HCT116 (cell line): ENCODE data around the gene KASH5. TPM values are rescaled to one million over a fixed set of nuclear protein-coding genes. Genes with fewer than 3 reads are reported as not detected.

ENCODE experiments used
- ATAC-seq: fragments of 200-7000 bp; cut with Tn5 transposase; 2 replicates; pipeline ENCODE4 v1.9.1; 2020; ENCODE audit warnings: mild to moderate bottlenecking, moderate library complexity
- BruUV-seq: library from RNA; stranded (reverse); fragments of 400-500 nt; replicated peaks from 2 replicates; lab custom pipeline; 2021; lab: Mats Ljungman, UMichigan
- CTCF ChIA-PET: fragments of 300-600 bp; sonication (Branson Sonifier 250); formaldehyde crosslinking; loops from one replicate; lab custom pipeline; 2021; ENCODE audit warnings: antibody characterized with exemption; lab: Charles Lee
- POLR2A ChIA-PET: fragments of 300-600, 350-600 bp; sonication (Branson Sonifier 250); formaldehyde crosslinking; loops from one replicate; lab custom pipeline; 2021; ENCODE audit warnings: antibody characterized with exemption; lab: Charles Lee
- RAD21 ChIA-PET, 2 experiments: fragments of 300-600 bp; sonication (Branson Sonifier 250); formaldehyde crosslinking; loops; one replicate each; lab custom pipeline; 2023; ENCODE audit warnings: low total read pairs in 2 of 2; ENCODE audit not compliant: uncharacterized antibody in 2 of 2, unreplicated experiment in 2 of 2, low non-redundant PET in 1 of 2; lab: Charles Lee
- DNase-seq: peaks from one replicate; pipeline ENCODE4 v3.0.0-alpha.2; 2010; ENCODE audit warnings: low read depth, low spot score
- H2AFZ ChIP-seq: fragments of 200-600 bp; shearing (Covaris generic), sonication (generic); 2 replicates; pipeline ENCODE4 v1.6.1; 2017; ENCODE audit warnings: low read depth, mixed run types, mixed read lengths, antibody characterized with exemption, low read length; ENCODE audit not compliant: poor library complexity, severe bottlenecking
- H3K27ac ChIP-seq: 2 replicates; pipeline ENCODE4 v1.5.1; 2012; ENCODE audit warnings: low read depth, low read length
- H3K27me3 ChIP-seq: fragments of 200-600 bp; sonication (generic); 2 replicates; pipeline ENCODE4 v1.6.1; 2016; ENCODE audit warnings: mixed run types, low read length, mixed read lengths; ENCODE audit not compliant: insufficient read depth
- H3K36me3 ChIP-seq, 2 experiments: fragments of 200-500 bp in 1 of 2; fragments of 200-600 bp in 1 of 2; sonication (Bioruptor generic) in 1 of 2; sonication (generic) in 1 of 2; 2 replicates each; pipeline versions ENCODE4 v1.5.1 to v1.6.1; 2014 to 2016; ENCODE audit warnings: low read length in 2 of 2, inconsistent platforms in 1 of 2, mixed read lengths in 1 of 2, mixed run types in 1 of 2; ENCODE audit not compliant: insufficient read depth in 2 of 2, control insufficient read depth in 1 of 2
- H3K4me1 ChIP-seq, 2 experiments: fragments of 200-600 bp in 1 of 2; sonication (generic) in 1 of 2; 2 replicates each; pipeline versions ENCODE4 v1.5.1 to v1.6.1; 2012 to 2017; ENCODE audit warnings: low read length in 2 of 2, inconsistent platforms in 1 of 2, mild to moderate bottlenecking in 1 of 2, mixed read lengths in 1 of 2, mixed run types in 1 of 2, moderate library complexity in 1 of 2; ENCODE audit not compliant: insufficient read depth in 2 of 2, control insufficient read depth in 1 of 2
- H3K4me2 ChIP-seq: fragments of 200-600 bp; sonication (generic); 2 replicates; pipeline ENCODE4 v1.6.1; 2017; ENCODE audit warnings: mixed run types, low read length, mixed read lengths
- H3K4me3 ChIP-seq, 2 experiments: fragments of 200-600 bp in 1 of 2; sonication (generic) in 1 of 2; replicated peaks in 1 of 2; 2 replicates each; pipeline ENCODE4 v1.5.1; 2011 to 2016; ENCODE audit warnings: low read length in 2 of 2, control low read depth in 1 of 2, low read depth in 1 of 2, mild to moderate bottlenecking in 1 of 2, mixed read lengths in 1 of 2, mixed run types in 1 of 2
- H3K79me2 ChIP-seq: fragments of 200-600 bp; sonication (generic); 2 replicates; pipeline ENCODE4 v1.6.1; 2017; ENCODE audit warnings: mild to moderate bottlenecking, mixed run types, low read length, moderate library complexity, mixed read lengths; ENCODE audit not compliant: insufficient read depth
- H3K9ac ChIP-seq: fragments of 200-600 bp; sonication (generic); 2 replicates; pipeline ENCODE4 v1.6.1; 2016; ENCODE audit warnings: low read length, mixed read lengths
- H3K9me2 ChIP-seq: fragments of 200-600 bp; sonication (generic), shearing (Covaris generic); 2 replicates; pipeline ENCODE4 v1.6.1; 2017; ENCODE audit warnings: mixed run types, mild to moderate bottlenecking, moderate library complexity; ENCODE audit not compliant: insufficient read depth
- H3K9me3 ChIP-seq, 2 experiments: fragments of 200-500 bp in 1 of 2; fragments of 200-600 bp in 1 of 2; sonication (Bioruptor generic) in 1 of 2; sonication (generic) in 1 of 2; 2 replicates each; pipeline ENCODE4 v1.6.1; 2014 to 2017; ENCODE audit warnings: low read length in 2 of 2, mixed read lengths in 2 of 2, inconsistent platforms in 1 of 2, low read depth in 1 of 2, mild to moderate bottlenecking in 1 of 2, mixed run types in 1 of 2, moderate library complexity in 1 of 2; ENCODE audit not compliant: control insufficient read depth in 1 of 2, insufficient read depth in 1 of 2
- H4K20me1 ChIP-seq: fragments of 200-600 bp; sonication (generic), shearing (Covaris generic); 2 replicates; pipeline ENCODE4 v1.6.1; 2017; ENCODE audit warnings: mixed run types, mild to moderate bottlenecking, moderate library complexity; ENCODE audit not compliant: insufficient read depth
- ATF3 ChIP-seq: IDR thresholded peaks from 2 replicates; pipeline ENCODE4 v1.6.1; 2012
- CBX3 ChIP-seq: IDR thresholded peaks from 2 replicates; pipeline ENCODE4 v1.6.1; 2012; ENCODE audit warnings: low read depth
- EGR1 ChIP-seq: IDR thresholded peaks from 2 replicates; pipeline ENCODE4 v1.6.1; 2012; ENCODE audit warnings: low read depth
- ELF1 ChIP-seq: IDR thresholded peaks from 2 replicates; pipeline ENCODE4 v1.6.1; 2012; ENCODE audit warnings: low read depth, borderline replicate concordance
- EZH2phosphoT487 ChIP-seq: fragments of 200-600 bp; IDR thresholded peaks from 2 replicates; pipeline ENCODE4 v1.6.1; 2018; ENCODE audit warnings: antibody characterized with exemption, borderline replicate concordance
- POLR2A ChIP-seq: IDR thresholded peaks from 2 replicates; pipeline ENCODE4 v1.7.0; 2011; ENCODE audit warnings: borderline replicate concordance; ENCODE audit not compliant: insufficient read depth, insufficient read length; ENCODE audit errors: extremely low read depth
- POLR2AphosphoS5 ChIP-seq: IDR thresholded peaks from 2 replicates; pipeline ENCODE4 v1.6.1; 2011; ENCODE audit warnings: mild to moderate bottlenecking, low read depth, low read length, moderate library complexity
- SIN3A ChIP-seq: IDR thresholded peaks from 2 replicates; pipeline ENCODE4 v1.6.1; 2012; ENCODE audit warnings: low read depth
- YY1 ChIP-seq: IDR thresholded peaks from 2 replicates; pipeline ENCODE4 v1.6.1; 2011; ENCODE audit warnings: low read length, low read depth, moderate library complexity, mild to moderate bottlenecking; ENCODE audit not compliant: insufficient replicate concordance; ENCODE audit errors: extremely low read depth
- ZBTB33 ChIP-seq: IDR thresholded peaks from 2 replicates; pipeline ENCODE4 v1.6.1; 2011; ENCODE audit warnings: mild to moderate bottlenecking, low read length, moderate library complexity; ENCODE audit not compliant: insufficient replicate concordance; ENCODE audit errors: extremely low read depth
- ZFX ChIP-seq: fragments of 450-650 bp; IDR thresholded peaks from 2 replicates; pipeline ENCODE4 v1.6.1; 2017
- ZNF274 ChIP-seq: fragments of 200-500 bp; sonication (Bioruptor generic); IDR thresholded peaks from 2 replicates; pipeline ENCODE4 v1.6.1; 2014; ENCODE audit warnings: mild to moderate bottlenecking, low read depth, low read length, inconsistent platforms
- intact Hi-C: fragments of 100-400 bp; cut with micrococcal nuclease; formaldehyde crosslinking; loops from 2 replicates; pipeline ENCODE4 v1.10.0; 2022
- total RNA-seq: library from RNA; stranded (reverse); gene quantifications from one replicate; pipeline ENCODE4 v1.2.1, GENCODE V29; 2021; ENCODE audit not compliant: unreplicated experiment

Gene KASH5
- total RNA-seq, 1 experiment from 2014 or later: not detected

- Histone ChIP-seq H3K9me3 (no peaks in the 10 kb centered on the region), H3K79me2 (no peaks in the 10 kb centered on the region), H3K4me2 (no peak overlapping the region), H3K27me3 (no peaks in the 10 kb centered on the region), H3K4me3 (no peak overlapping the region), H2AFZ (no peak overlapping the region), H3K4me1 (no peaks in the 10 kb centered on the region), H3K9me2 (no peaks in the 10 kb centered on the region), H4K20me1 (no peaks in the 10 kb centered on the region), H3K27ac (no peak overlapping the region), H3K36me3 (no peaks in the 10 kb centered on the region), H3K9ac (no peak overlapping the region)
- POLR2A ChIA-PET: no interaction called here
- ATAC-seq: no peak
- intact Hi-C loops: no loop called here
- DNase-seq: no peak
- BruUV-seq: no TSS peak
- TF ChIP-seq EZH2phosphoT487: no peak
- no peak for TF ChIP-seq ATF3
- TF ChIP-seq POLR2AphosphoS5: no peak
- TF ChIP-seq POLR2A: no peak
- TF ChIP-seq ZFX: no peak
- TF ChIP-seq ZBTB33: no peak
- no peak for TF ChIP-seq YY1
- TF ChIP-seq ELF1: no peak
- no peak for TF ChIP-seq ZNF274
- no peak for TF ChIP-seq CBX3
- TF ChIP-seq EGR1: no peak
- TF ChIP-seq SIN3A: no peak
- CTCF ChIA-PET: no interaction called here
- RAD21 ChIA-PET: no interaction called here
Observed at GRCh38 chr19:49462492-49462891, 74.4 kb downstream of the KASH5 start.
